Stromal cell of bone marrow (primary cell): ENCODE measurements around the gene EIF4E1B.

ENCODE experiments used
- DNase-seq: peaks from one replicate; pipeline ENCODE4 v3.0.0-alpha.2; 2012; ENCODE audit warnings: low read depth

Gene EIF4E1B

DNA sequence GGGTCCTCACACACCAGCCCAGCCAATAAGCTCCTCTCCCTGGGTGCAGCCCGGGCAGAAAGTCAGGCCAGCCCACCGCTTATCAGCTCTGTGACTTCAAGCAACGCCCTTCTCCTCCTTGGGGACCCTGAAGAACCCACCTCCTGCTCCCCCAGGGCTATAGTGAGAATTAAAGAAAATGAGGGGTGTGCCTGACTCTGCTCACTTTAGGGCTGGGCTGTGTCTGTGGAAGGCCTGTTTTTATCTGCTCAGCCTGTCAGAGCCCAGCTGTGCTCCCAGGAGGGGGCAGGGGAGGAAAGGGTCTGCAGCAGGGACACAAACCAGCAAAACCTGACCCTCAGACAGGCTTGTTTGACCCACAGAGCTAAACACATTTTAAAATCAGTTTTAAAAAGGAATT lies 24.4 kb upstream of the EIF4E1B start:
- no peak for DNase-seq

DNA sequence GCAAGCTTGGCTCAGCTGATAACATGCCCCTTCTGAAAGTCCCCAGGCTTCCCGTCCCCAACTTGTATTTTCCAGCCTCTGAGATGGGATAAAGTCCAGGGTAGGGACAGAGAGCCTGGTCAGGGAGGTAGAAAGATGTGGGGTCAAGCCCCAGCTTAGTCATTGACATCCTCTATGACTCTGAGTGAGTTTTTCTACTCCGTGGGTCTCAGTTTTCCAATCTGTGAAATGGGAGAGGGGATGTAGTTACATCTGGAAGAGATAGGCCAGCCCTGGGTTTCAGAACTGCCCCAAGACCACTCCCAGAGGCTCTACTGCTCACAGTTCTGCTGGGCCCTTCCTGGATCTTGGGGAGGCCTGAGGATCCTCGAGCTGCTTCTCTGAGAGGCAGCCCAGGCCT lies 23.6 kb upstream of the EIF4E1B start:
- DNase-seq, result no peak

DNA sequence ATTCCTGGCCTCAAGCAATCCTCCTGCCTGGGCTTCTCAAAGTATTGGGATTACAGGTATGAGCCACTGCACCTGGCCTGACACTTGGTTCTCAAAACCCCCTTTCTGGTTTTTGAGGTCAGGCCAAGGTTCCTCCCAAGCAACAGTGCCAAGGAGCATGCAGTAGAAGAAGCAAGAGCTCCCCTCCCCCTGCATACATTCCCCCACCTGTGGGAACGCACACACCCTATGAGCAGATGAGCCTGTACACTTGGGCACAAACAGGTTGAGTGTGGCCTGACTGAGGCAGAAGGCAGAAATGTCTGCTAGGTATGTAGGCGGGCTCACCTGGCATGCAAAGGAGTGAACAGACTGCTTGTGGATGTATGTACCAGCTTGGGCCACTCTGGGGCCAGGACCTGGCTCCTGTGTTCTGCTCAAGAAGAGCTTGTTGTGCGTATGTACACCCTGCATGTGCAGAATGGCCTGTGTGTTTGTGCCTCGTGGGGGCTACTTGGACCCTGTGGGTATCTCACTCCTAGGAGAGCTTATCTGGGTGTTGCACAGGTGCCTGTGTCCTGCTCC lies 22.3 kb upstream of the EIF4E1B start:
- DNase-seq, result no peak

DNA sequence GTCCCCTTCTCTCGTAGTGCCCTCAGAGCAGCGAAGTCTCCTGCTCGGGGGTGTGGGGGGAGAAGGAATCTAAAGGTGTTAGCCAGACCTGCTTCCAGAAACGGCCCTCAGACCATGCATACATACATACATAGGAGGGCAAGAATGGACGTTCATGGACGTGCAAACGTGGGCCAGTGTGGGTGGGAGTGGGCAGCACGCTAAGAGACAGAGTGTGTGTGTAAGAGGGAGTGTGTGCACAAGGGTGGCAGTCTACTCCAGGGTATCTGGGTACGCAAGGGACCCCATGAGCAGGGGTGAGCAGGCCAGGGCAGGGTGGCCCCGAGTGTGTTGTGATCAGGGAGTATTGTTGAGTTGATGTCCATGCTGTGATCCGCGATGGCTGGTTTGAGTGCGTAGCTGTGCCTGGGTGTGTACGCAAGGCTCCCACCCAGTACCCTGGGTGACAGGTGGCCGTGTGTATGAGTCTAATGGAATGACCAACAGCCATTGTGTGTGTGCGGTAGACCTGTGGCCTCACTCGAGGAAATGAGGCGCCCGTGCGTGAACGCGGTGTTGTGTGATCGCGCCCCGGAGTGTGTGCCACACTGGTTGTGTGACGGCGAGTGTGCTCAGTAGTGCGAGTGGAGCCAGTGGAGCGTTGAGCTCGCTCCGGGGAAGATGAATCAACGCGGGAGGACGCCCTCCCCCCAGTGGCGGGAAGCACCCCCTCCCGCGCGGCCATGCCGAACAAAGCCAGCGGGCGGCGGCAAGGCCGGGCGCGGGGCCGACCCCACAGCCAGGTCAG lies 21.3 kb upstream of the EIF4E1B start:
- no peak for DNase-seq

DNA sequence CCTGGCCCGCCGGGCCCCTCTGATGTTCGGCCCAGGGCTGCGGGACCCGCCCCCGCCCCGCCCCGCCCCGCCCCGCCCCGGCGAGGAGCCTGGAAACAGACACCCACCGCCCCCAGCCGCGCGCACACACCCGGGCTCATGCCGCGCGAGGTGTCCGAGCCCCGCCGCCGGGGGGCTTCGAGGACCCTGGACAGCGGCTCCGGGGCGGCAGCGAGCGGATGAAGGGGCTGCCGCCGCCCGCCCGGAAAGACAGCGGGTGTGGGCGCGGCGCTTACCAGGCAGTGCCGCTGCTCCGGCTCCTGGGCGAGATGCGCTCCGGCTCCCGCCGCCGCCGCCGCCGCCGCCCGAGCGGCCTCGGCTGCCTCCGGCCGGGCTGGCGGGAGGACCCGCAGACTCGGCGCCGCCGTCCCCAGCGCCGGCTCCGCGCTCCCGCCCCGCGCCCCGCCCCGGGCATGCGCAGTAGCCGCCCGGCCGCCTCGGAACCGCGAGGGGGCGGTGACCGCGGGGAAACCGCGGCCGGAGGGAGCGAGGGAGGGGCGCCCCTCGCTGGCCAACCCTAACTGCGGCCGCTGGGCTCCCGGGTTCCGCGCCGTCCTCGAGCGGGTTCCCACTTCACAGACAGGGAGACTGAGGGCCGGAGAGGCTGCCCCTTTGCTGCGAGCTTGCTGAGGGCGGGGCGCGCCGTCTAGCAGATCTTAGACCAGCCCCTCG lies 20.6 kb upstream of the EIF4E1B start, which contains the start of gene GPRIN1:
TSS of gene GPRIN1 (minus strand) at position 433 of the 711 bp plus-strand sequence. CDS start 10,322 bp downstream, outside the sequence.
- DNase-seq, result peak; percentile 28

DNA sequence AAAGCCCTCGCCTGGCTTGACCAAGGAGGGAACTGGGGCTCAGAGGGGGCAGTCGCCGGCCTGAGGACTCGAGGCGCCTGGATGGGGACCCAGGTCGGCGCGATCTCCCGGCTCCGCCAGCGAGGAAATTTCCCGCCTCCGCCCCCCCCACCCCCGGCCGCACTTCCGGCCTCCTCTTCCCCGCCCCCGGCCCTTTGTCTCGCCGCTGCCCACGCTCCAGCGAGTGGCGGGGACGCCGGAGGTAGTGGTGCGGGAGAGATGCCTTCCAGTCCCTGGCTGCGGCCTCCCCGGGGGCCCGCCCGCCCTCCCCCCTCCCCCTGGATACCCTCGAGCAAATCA lies 20.1 kb upstream of the EIF4E1B start:
- DNase-seq, result no peak

DNA sequence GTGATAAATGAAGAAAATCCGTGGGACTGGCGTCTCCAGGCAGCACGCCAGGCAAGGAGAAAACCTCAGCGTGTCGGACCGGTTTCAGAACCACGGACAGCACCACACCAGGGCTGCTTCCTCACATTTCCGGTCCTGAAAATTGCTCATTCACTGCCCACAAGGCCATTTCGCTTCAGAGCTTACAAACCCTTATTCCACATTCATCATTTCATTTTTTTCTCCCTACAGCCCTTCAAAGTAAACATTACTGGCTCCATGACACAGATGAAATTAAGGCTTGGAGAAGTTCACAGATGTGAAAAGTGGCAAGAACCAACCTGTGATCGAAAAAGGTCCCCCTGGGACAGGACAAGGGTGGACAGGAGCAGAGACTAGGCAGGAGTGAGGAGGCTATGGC lies 19.0 kb upstream of the EIF4E1B start:
- peak; percentile 71 for DNase-seq

DNA sequence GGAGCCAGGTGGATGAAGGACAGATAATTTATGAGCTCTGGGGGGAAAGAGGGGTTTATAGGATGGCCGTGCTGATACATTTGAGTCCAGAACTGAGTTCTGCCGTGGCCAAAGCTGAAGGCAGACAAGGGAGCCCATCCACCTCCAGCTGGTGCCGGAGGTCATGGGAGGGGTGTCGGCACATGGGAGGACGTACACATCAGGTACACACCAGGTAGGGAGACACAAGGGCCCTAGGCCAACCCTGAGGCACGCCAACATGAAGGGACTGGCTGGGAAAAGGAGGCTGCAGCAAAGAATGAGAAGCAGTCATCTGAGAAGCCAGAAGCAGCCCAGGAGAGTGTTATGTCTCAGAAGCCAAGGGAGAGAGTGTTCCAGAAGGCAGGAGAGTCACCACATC lies 18.5 kb upstream of the EIF4E1B start:
- no peak for DNase-seq

DNA sequence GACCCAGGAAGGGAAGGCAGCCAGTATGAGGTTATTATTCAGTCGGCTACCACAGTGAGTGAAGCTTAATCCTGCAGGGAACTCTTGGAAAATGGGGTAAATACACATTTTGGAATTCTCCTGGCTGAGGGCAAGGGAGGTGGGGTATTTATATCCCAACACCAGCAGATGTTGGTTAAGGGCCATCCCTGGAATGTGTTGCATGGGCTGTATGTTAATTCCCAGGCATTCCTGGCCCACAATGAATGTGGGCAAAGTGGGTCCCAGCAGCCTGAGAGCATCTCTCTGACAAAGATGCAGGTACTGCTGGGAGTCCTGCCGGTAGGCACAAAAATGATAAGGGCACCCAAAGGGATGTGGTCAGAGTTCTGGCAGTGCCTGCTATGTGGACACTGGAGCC lies 17.6 kb upstream of the EIF4E1B start:
- DNase-seq, result no peak

DNA sequence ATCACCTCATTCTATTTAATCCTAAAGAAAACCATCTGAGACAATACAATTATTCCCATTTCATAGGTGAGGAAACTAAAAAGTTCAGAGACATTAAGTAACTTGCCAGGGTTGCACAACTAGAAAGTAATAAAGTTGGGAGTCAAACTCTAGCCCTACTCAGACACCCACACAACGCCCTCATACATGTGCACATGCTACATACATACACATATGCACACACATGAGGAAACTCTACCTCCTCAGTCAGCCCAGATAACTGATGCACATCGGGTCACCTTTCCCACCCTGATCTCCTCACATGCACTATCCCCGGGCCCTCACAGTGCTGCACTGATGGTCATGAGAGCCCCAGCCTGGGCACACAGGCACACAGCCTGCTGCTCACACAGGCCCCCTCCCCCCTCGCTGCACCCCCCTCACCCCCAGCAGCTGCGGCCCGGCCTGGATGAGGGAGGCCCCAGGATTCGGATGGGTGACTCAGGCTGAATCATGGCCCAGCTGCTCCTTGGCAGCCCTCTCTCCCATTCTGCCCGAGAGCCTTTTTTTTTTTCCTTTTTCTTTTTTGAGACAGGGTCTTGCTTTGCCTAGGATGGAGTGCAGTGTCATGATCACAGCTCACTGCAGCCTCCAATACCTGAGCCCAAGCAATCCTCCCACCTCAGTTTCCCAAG lies 15.5 kb upstream of the EIF4E1B start:
- peak; percentile 56 for DNase-seq

DNA sequence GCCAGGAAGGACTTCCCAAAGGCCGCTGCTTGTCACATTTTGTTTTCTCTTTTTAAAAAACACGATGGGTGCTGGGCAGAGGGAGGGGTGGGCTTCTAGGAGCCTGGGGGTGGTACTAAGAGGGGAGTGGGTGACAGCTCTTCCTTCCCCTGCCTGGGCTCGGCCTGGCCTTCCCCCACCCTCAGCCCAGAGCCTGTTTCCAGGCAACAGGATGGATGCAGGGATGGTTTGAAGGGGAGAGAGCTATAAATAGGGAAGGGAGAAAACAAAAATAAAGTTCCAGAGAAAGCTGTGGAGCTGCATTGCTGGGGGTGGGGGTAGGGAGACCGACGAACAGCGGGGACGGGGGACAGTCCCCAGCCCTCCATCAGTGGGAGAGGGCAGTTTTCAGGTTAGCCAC lies 14.0 kb upstream of the EIF4E1B start:
- DNase-seq, result no peak

DNA sequence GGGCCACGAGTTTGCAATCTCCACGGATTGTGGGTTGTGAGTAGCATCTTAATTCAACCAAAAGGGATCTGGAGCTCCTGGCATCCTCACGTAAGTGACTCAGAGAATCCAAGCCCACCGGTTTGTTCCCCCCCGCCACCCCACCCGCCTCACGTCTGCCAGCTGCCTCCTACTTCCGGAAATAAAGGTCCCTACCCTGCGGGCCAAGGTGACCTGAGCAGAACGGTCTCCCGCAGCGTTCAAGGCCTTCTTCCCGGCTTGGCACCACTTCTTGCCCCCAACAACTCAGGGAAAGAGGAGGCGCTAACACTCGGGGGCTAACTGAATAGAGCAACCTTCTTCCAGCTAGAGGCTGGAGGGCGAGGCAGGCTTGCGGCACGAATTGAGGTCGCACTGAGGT lies 11.7 kb upstream of the EIF4E1B start:
- no peak for DNase-seq

DNA sequence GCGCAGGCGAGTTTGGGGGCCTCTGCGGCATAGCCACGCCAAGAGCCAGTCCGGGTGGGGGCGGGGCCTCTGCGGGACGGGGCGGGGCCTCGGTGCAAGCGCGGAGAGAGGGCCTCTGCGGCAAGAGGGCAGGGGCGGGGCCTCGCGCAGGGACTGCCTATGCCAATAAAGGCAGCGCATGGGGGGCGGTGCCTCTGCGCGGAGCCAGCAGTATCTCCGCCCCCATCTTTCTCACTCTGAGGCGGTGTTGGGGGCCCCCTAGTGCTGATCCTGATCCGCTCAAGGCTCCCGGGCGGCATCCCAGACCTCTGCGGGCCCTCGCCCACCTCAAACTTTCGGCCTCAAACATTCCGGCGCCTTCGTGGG lies 11.3 kb upstream of the EIF4E1B start:
- DNase-seq, result peak; percentile 55

DNA sequence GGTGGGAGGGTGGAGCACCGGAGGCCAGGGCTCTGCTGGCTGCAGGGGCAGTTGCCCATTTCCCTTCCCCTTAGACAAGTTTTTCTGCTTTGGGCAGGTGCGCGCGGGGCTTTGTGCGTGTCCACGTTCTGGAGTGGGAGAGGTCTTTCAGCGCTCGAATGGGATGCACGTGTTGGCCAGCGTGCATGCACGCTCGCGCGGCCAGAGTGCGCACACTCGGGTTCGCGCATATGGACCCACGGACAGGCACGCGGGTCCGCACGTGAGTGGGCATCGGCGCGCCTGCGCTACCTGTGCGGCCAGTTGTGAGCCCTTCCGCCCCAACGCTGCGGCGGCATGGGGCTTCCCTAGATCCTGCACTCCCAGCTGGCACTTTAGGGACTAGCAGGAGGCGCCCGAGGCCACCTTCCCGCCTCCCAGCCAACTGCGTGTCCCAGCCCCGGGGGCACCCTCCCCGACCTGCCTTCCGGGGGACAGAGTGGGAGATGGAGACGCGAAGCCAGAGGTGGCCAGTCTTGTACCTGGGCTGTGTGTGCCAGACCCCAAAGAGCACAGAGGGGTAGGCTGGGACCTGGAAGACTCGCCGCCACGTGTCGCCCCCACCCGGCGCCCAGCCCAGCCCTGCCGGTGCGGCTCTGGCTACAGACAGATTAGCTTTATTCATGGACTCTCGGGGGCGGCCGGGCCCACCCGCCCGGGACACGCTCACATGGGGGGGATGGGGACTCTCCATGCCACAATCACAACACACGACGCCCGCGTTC lies 10.7 kb upstream of the EIF4E1B start:
- DNase-seq, result no peak

DNA sequence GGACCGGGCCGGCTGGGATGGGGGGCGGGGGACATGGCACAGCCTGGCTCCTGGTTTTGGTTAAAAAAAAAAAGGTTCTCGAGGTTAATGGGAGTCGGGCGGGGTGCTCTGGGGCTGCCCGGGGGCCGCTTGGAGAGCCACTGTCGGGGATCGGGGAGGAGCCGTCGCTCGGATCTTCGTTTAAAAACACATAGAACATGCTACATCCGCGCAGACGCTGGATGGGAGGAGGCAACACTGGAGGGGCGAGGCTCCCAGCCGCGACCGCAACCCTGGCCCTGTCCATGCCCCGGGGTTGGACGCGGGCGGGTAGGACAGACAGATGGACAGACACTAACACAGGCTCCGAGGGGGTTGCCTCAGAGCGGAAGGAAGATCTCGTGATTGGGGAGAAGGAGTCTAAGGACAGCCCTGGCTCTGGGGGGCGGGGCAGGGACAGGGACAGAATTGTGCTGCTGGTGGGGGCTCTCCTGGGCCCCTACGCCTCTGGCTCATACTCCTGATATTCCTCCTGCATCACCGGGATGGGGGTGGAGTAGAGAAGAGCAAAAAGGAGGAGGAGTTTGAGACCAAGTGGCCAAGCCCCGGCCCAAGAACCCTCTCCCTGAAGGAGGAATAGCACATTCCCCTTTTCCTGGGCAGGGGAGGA lies 10.0 kb upstream of the EIF4E1B start:
- no peak for DNase-seq

DNA sequence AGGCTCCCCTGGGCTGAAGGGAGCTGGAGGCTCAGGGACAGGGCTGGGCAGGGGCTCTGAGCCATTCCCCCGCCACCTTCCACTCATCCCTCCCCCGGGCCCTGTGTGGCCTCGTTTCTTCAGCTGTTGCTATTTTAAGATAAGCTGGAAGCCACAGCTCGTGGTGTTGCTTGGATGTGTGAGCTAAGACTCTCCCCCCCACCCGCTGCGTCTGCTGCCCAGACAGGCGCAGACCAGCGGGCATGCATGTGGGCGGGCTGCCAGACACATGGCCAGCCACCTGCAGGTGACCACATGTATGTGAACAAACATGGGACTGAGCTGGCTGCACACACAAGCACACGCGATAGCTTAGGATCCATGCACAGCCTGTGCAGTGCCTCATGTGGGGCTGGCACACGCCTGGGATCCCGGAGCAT lies 8.8 kb upstream of the EIF4E1B start:
- no peak for DNase-seq

DNA sequence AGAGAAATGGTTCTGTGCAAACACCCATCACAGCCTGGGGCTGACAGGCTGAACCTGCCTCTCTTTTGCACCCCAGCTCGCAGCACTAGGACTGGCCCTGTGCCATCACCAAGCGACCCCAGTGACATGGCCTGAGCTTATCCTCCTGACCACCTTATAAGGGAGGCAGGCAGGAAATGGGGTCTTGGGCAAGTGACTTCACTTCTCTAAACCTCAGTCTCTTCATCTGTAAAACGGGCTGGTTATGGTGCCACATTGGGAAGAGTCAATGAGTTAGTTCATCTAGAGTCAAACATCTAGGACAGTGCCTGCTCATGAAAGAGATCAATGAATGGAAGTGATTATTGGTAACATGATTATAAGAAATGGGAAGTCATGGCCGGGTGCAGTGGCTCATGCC lies 6.3 kb upstream of the EIF4E1B start:
- no peak for DNase-seq

DNA sequence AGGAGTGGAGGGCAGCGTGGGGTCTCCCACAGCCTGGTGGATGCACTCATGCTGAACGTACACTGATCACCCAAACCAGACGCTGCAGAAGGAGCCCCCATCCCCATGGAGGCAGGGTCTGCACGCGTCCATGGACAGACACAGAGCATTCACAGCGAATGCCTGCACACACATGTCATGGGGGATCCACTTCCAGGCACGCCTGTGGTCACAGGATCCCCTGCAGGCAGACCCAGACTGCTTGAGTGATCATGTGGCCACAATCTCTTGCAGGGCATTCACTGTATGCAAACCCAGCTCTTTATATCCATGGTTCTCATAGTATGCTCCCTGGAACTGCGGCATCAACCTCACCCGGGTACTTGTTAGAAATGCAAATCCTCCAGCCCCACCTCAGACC lies 5.5 kb upstream of the EIF4E1B start:
- DNase-seq, result no peak

DNA sequence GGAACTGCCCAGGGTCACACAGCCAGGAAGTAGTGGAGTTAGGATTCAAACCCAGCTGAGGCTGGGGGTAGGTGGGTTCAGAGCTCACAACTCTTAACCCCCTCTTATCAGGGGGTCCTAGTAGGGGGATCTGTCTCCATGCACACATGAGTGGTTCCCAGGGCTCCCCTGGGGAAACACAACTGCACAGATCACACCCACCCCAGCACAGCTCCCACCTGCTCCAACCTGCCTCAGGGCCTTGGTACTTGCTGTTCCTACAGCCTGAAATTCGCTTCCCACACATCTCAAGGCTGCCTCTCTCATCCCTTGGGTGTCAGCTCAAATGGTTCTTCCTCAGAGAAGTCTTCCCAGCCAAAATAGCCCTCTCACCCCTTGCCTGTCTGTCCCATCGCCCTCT lies 5.0 kb upstream of the EIF4E1B start:
- no peak for DNase-seq

DNA sequence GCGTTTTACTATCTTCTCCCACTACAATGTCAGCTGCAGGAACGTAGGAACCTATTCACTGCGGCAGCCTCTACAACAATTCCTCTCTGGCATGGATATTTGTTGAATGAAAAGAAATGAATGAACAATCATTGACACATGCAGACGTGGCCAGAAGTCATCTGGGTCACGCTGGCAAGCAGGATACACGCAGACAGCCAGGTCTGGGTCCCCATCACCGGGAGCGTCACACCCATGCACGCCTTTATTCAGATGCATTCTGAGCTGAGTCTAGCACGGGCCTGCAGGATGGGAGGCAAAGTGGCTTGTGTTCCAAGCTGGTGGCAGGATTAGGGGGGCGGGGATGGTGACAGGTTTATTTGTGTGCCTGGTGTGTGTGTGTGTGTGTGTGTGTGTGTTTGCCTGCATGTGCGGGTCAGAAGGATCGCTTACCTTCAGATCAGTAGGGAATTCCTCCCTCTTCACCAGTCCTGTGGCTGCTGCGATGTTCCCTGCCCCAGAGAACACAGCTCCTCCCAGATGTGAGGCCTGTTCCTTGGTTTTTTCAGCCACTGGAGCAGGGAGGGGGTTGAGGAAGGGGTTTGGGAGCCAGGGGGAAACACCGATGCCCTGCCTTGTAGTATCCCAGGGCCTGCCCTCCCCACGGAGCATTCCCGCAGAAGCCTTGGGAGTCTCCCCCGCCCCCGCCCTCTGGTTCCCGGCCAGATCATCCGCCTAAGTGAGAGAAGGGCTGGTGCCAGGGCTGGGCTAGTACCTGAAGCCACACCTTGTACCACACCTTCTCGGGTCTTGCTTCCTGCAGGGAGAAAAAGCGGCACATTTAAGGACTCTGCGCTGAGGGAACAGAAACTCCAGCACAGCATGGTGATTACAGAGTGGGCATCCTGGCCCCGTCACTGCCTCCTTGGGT lies 4.3 kb upstream of the EIF4E1B start:
- DNase-seq, result no peak

DNA sequence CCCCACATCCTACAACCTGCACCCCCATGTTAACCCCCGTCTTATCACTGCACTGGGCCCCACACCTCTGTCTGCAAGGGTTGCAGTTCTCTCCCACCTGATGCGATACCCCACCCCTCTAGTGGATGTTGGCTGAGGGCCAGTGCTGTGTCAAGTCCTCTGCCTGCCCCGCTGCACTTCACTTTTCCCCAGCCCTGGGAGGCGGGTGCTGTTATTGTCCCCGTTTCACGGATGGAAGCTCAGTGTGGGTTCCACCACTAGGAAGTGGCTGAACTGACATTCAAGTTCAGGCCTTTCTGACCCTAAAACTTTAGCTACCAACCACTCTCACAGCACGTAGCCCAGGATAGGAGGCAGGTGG lies 3.6 kb upstream of the EIF4E1B start:
- DNase-seq, result no peak
